HG03108 (cell line): ENCODE results near the gene ABCC6.
"Not testable (repeated sequence)": the region's sequence is repeated elsewhere in the genome, so short reads cannot be mapped to it uniquely, and the experiment has no call there.

Experiments
- ATAC-seq: cut with Tn5 transposase; IDR thresholded peaks from one replicate; pipeline ENCODE4 v1.9.1; 2021; ENCODE audit warnings: moderate library complexity; ENCODE audit not compliant: unreplicated experiment

The ABCC6 gene

GRCh38 chr16:16222850-16223661 lies at the start of gene ABCC6:
TSS of gene ABCC6 (minus strand) at chr16:16223494. CDS start at chr16:16223434, 60 bp downstream.
- ATAC-seq: not testable (repeated sequence)

GRCh38 chr16:16272573-16273221 lies 49.4 kb upstream of the ABCC6 start:
- ATAC-seq: not testable (repeated sequence)

GRCh38 chr16:16271658-16272057 lies 48.4 kb upstream of the ABCC6 start:
- not testable (repeated sequence) for ATAC-seq

GRCh38 chr16:16268185-16268808 lies 45.0 kb upstream of the ABCC6 start:
- not testable (repeated sequence) for ATAC-seq

- ATAC-seq: not testable (repeated sequence)
These were observed 44.4 kb upstream of the ABCC6 start for GRCh38 chr16:16267708-16268107.

- not testable (repeated sequence) for ATAC-seq
These were observed 41.8 kb upstream of the ABCC6 start for GRCh38 chr16:16265044-16265443.

- not testable (repeated sequence) for ATAC-seq
These were observed 40.7 kb upstream of the ABCC6 start for GRCh38 chr16:16263947-16264346.

- ATAC-seq: not testable (repeated sequence)
These were observed 39.8 kb upstream of the ABCC6 start for GRCh38 chr16:16262954-16263555.

- ATAC-seq: not testable (repeated sequence)
These were observed 36.7 kb upstream of the ABCC6 start for GRCh38 chr16:16259971-16260370.

- ATAC-seq: not testable (repeated sequence)
These were observed 35.5 kb upstream of the ABCC6 start for GRCh38 chr16:16258822-16259221.

GRCh38 chr16:16257301-16257923 lies 34.1 kb upstream of the ABCC6 start:
- ATAC-seq: not testable (repeated sequence)

- ATAC-seq: not testable (repeated sequence)
These were observed 29.1 kb upstream of the ABCC6 start for GRCh38 chr16:16252377-16252776.

- ATAC-seq: not testable (repeated sequence)
These were observed 26.5 kb upstream of the ABCC6 start for GRCh38 chr16:16249621-16250330.

GRCh38 chr16:16247439-16247838 lies 24.1 kb upstream of the ABCC6 start:
- ATAC-seq: not testable (repeated sequence)

GRCh38 chr16:16246578-16247262 lies 23.4 kb upstream of the ABCC6 start:
- not testable (repeated sequence) for ATAC-seq

- not testable (repeated sequence) for ATAC-seq
These were observed 20.6 kb upstream of the ABCC6 start for GRCh38 chr16:16243886-16244285.

GRCh38 chr16:16240667-16241066 lies 17.4 kb upstream of the ABCC6 start:
- ATAC-seq: not testable (repeated sequence)

GRCh38 chr16:16237738-16238137 lies 14.4 kb upstream of the ABCC6 start:
- not testable (repeated sequence) for ATAC-seq

- not testable (repeated sequence) for ATAC-seq
These were observed 13.8 kb upstream of the ABCC6 start for GRCh38 chr16:16237071-16237470.
